ENCODE measurements around the gene PLA2G12B.

DNA sequence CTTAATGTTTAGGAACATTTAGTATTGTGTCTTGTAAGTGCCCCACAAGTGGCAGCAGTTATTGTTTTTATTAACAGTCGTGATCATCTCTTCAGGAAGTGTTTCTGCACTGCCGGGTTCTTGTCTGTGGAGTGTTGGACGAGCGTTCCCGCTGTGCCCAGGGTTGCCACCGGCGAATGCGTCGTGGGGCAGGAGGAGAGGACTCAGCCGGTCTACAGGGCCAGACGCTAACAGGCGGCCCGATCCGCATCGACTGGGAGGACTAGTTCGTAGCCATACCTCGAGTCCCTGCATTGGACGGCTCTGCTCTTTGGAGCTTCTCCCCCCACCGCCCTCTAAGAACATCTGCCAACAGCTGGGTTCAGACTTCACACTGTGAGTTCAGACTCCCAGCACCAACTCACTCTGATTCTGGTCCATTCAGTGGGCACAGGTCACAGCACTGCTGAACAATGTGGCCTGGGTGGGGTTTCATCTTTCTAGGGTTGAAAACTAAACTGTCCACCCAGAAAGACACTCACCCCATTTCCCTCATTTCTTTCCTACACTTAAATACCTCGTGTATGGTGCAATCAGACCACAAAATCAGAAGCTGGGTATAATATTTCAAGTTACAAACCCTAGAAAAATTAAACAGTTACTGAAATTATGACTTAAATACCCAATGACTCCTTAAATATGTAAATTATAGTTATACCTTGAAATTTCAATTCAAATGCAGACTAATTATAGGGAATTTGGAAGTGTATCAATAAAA, 22.2 kb downstream of the PLA2G12B start:
- TF ChIP-seq, protein P1, sequence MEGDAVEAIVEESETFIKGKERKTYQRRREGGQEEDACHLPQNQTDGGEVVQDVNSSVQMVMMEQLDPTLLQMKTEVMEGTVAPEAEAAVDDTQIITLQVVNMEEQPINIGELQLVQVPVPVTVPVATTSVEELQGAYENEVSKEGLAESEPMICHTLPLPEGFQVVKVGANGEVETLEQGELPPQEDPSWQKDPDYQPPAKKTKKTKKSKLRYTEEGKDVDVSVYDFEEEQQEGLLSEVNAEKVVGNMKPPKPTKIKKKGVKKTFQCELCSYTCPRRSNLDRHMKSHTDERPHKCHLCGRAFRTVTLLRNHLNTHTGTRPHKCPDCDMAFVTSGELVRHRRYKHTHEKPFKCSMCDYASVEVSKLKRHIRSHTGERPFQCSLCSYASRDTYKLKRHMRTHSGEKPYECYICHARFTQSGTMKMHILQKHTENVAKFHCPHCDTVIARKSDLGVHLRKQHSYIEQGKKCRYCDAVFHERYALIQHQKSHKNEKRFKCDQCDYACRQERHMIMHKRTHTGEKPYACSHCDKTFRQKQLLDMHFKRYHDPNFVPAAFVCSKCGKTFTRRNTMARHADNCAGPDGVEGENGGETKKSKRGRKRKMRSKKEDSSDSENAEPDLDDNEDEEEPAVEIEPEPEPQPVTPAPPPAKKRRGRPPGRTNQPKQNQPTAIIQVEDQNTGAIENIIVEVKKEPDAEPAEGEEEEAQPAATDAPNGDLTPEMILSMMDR (IDR thresholded peaks at IDR 0.05 in 8 of 11, conservative IDR thresholded peaks at IDR 0.05 in 3 of 11): no peak
- no peak for TF ChIP-seq POLR2AphosphoS5 (IDR thresholded peaks at IDR 0.05)

Data from spleen (tissue), 7 donors.